Memory B cell (primary cell): ENCODE data around the gene ANKRD53.

Experiments
- ATAC-seq: fragments of 150-1000 bp; cut with Tn5 transposase; 2 replicates; pipeline ENCODE4 v1.10.0; 2021; ENCODE audit warnings: low read depth, mild to moderate bottlenecking, moderate library complexity
- DNase-seq, 2 donors: peaks; one replicate each; pipeline ENCODE4 v3.0.0; 2022; ENCODE audit warnings: low spot score in 2 of 2
- H3K27ac Mint-ChIP-seq: one replicate; pipeline ENCODE4 v1.8.0; 2022; ENCODE audit warnings: mild to moderate bottlenecking, moderate library complexity, mixed read lengths
- H3K27me3 Mint-ChIP-seq: one replicate; pipeline ENCODE4 v1.8.0; 2022; ENCODE audit warnings: mixed read lengths
- H3K36me3 Mint-ChIP-seq: one replicate; pipeline ENCODE4 v1.8.0; 2022; ENCODE audit warnings: mild to moderate bottlenecking, mixed read lengths
- H3K4me1 Mint-ChIP-seq: one replicate; pipeline ENCODE4 v1.8.0; 2022; ENCODE audit warnings: mixed read lengths
- H3K4me3 Mint-ChIP-seq: one replicate; pipeline ENCODE4 v1.8.0; 2022; ENCODE audit warnings: mild to moderate bottlenecking, moderate library complexity, mixed read lengths
- H3K9me3 Mint-ChIP-seq: one replicate; pipeline ENCODE4 v1.8.0; 2022; ENCODE audit warnings: mixed read lengths

The ANKRD53 gene

GRCh38 chr2:70939839-70940580 lies 38.4 kb upstream of the ANKRD53 start:
- no peaks in the 10 kb centered on the region for H3K4me1 Mint-ChIP-seq

GRCh38 chr2:70941186-70941585 lies 37.2 kb upstream of the ANKRD53 start:
- H3K36me3 Mint-ChIP-seq, result no peaks in the 10 kb centered on the region
- H3K27me3 Mint-ChIP-seq, result peaks cover 7% of the 10 kb centered on the region
- H3K27ac Mint-ChIP-seq, result no peak overlapping the region
- no peak overlapping the region for H3K4me3 Mint-ChIP-seq
- H3K4me1 Mint-ChIP-seq, result peaks cover 2% of the 10 kb centered on the region
- no peak for DNase-seq
- no peaks in the 10 kb centered on the region for H3K9me3 Mint-ChIP-seq
- no peak for ATAC-seq

More at GRCh38 chr2:70939839-70940580, 38.4 kb upstream of the ANKRD53 start:
- Mint-ChIP-seq H3K9me3 (no peaks in the 10 kb centered on the region), H3K27me3 (peaks cover 10% of the 10 kb centered on the region), H3K36me3 (no peaks in the 10 kb centered on the region), H3K27ac (no peak overlapping the region), H3K4me3 (no peak overlapping the region)
- no peak for ATAC-seq
- no peak for DNase-seq

- H3K27me3 Mint-ChIP-seq, result peaks cover 7% of the 10 kb centered on the region
- no peaks in the 10 kb centered on the region for H3K9me3 Mint-ChIP-seq
- no peaks in the 10 kb centered on the region for H3K36me3 Mint-ChIP-seq
- DNase-seq, result no peak
- ATAC-seq, result no peak
- no peak overlapping the region for H3K27ac Mint-ChIP-seq
- H3K4me3 Mint-ChIP-seq, result no peak overlapping the region
- H3K4me1 Mint-ChIP-seq, result peaks cover 4% of the 10 kb centered on the region
Observed at GRCh38 chr2:70941701-70942100, 36.7 kb upstream of the ANKRD53 start.

GRCh38 chr2:70942396-70943204 lies 35.8 kb upstream of the ANKRD53 start:
- H3K9me3 Mint-ChIP-seq, result no peaks in the 10 kb centered on the region
- no peak overlapping the region for H3K4me3 Mint-ChIP-seq
- H3K27me3 Mint-ChIP-seq, result peaks cover 9% of the 10 kb centered on the region
- H3K27ac Mint-ChIP-seq, result no peak overlapping the region
- DNase-seq, result no peak
- peaks cover 6% of the 10 kb centered on the region for H3K4me1 Mint-ChIP-seq
- no peak for ATAC-seq
- no peaks in the 10 kb centered on the region for H3K36me3 Mint-ChIP-seq

- Mint-ChIP-seq H3K27me3 (peaks cover 13% of the 10 kb centered on the region), H3K4me3 (no peak overlapping the region), H3K9me3 (no peaks in the 10 kb centered on the region)
Observed at GRCh38 chr2:70943205-70943871, 35.1 kb upstream of the ANKRD53 start.

GRCh38 chr2:70944111-70944690 lies 34.2 kb upstream of the ANKRD53 start:
- H3K27ac Mint-ChIP-seq, result no peak overlapping the region
- no peak overlapping the region for H3K4me3 Mint-ChIP-seq
- ATAC-seq (no peak), DNase-seq (no peak)
- H3K27me3 Mint-ChIP-seq, result peaks cover 13% of the 10 kb centered on the region
- H3K36me3 Mint-ChIP-seq, result no peaks in the 10 kb centered on the region
- H3K9me3 Mint-ChIP-seq, result no peaks in the 10 kb centered on the region
- peaks cover 14% of the 10 kb centered on the region for H3K4me1 Mint-ChIP-seq

More at GRCh38 chr2:70943205-70943871, 35.1 kb upstream of the ANKRD53 start:
- ATAC-seq (no peak), DNase-seq (no peak)
- H3K27ac Mint-ChIP-seq, result no peak overlapping the region
- H3K4me1 Mint-ChIP-seq, result peaks cover 13% of the 10 kb centered on the region
- H3K36me3 Mint-ChIP-seq, result no peaks in the 10 kb centered on the region

GRCh38 chr2:70946832-70947442 lies 31.5 kb upstream of the ANKRD53 start:
- Mint-ChIP-seq H3K4me3 (no peak overlapping the region), H3K27ac (no peak overlapping the region), H3K9me3 (no peaks in the 10 kb centered on the region), H3K36me3 (no peaks in the 10 kb centered on the region), H3K27me3 (peaks cover 8% of the 10 kb centered on the region), H3K4me1 (peaks cover 14% of the 10 kb centered on the region)
- peak; percentile 34 to 50 for DNase-seq
- no peak for ATAC-seq

- H3K4me1 Mint-ChIP-seq, result peaks cover 14% of the 10 kb centered on the region
- H3K9me3 Mint-ChIP-seq, result no peaks in the 10 kb centered on the region
- no peaks in the 10 kb centered on the region for H3K36me3 Mint-ChIP-seq
- H3K4me3 Mint-ChIP-seq, result peak overlapping the region; percentile 82
- DNase-seq (no peak), ATAC-seq (no peak)
- peaks cover 8% of the 10 kb centered on the region for H3K27me3 Mint-ChIP-seq
- no peak overlapping the region for H3K27ac Mint-ChIP-seq
Observed at GRCh38 chr2:70947556-70948184, 30.8 kb upstream of the ANKRD53 start.

- H3K4me3 Mint-ChIP-seq, result peak overlapping the region; percentile 82
- H3K27ac Mint-ChIP-seq, result no peak overlapping the region
- ATAC-seq, result peak; percentile 94
- H3K4me1 Mint-ChIP-seq, result peaks cover 14% of the 10 kb centered on the region
- DNase-seq, result peak; percentile 70 to 87
- H3K9me3 Mint-ChIP-seq, result no peaks in the 10 kb centered on the region
- H3K27me3 Mint-ChIP-seq, result peaks cover 8% of the 10 kb centered on the region
- no peaks in the 10 kb centered on the region for H3K36me3 Mint-ChIP-seq
Observed at GRCh38 chr2:70948337-70949003, 30.0 kb upstream of the ANKRD53 start.

GRCh38 chr2:70949086-70949485 lies 29.3 kb upstream of the ANKRD53 start:
- DNase-seq, result no peak
- ATAC-seq, result no peak
- H3K4me3 Mint-ChIP-seq, result no peak overlapping the region
- H3K9me3 Mint-ChIP-seq, result no peaks in the 10 kb centered on the region
- H3K27ac Mint-ChIP-seq, result no peak overlapping the region
- H3K27me3 Mint-ChIP-seq, result peaks cover 8% of the 10 kb centered on the region
- no peaks in the 10 kb centered on the region for H3K36me3 Mint-ChIP-seq
- H3K4me1 Mint-ChIP-seq, result peaks cover 14% of the 10 kb centered on the region

- no peak for DNase-seq
- Mint-ChIP-seq H3K27ac (no peak overlapping the region), H3K36me3 (no peaks in the 10 kb centered on the region), H3K4me1 (peaks cover 2% of the 10 kb centered on the region), H3K9me3 (no peaks in the 10 kb centered on the region), H3K4me3 (no peak overlapping the region), H3K27me3 (peaks cover 10% of the 10 kb centered on the region)
- no peak for ATAC-seq
Observed at GRCh38 chr2:70954886-70955285, 23.5 kb upstream of the ANKRD53 start.

- H3K36me3 Mint-ChIP-seq, result no peaks in the 10 kb centered on the region
- no peaks in the 10 kb centered on the region for H3K9me3 Mint-ChIP-seq
- peaks cover 16% of the 10 kb centered on the region for H3K27me3 Mint-ChIP-seq
- H3K27ac Mint-ChIP-seq, result no peak overlapping the region
- H3K4me1 Mint-ChIP-seq, result peaks cover 2% of the 10 kb centered on the region
- ATAC-seq, result no peak
- H3K4me3 Mint-ChIP-seq, result no peak overlapping the region
- DNase-seq, result no peak
Observed at GRCh38 chr2:70956141-70956540, 22.3 kb upstream of the ANKRD53 start.

GRCh38 chr2:70957798-70958197 lies 20.6 kb upstream of the ANKRD53 start:
- H3K27ac Mint-ChIP-seq, result no peak overlapping the region
- no peaks in the 10 kb centered on the region for H3K9me3 Mint-ChIP-seq
- no peak overlapping the region for H3K4me3 Mint-ChIP-seq
- DNase-seq (no peak), ATAC-seq (no peak)
- peaks cover 2% of the 10 kb centered on the region for H3K4me1 Mint-ChIP-seq
- H3K36me3 Mint-ChIP-seq, result no peaks in the 10 kb centered on the region
- H3K27me3 Mint-ChIP-seq, result peaks cover 22% of the 10 kb centered on the region
